GM18861 (cell line): ENCODE results near the gene SULT2B1.

Experiments
- ATAC-seq: cut with Tn5 transposase; IDR thresholded peaks from one replicate; pipeline ENCODE4 v1.9.1; 2021; ENCODE audit not compliant: unreplicated experiment

SULT2B1 gene

GRCh38 chr19:48646722-48647216 lies 94.8 kb downstream of the SULT2B1 start:
- ATAC-seq, result no peak

- no peak for ATAC-seq
Measured at GRCh38 chr19:48648134-48648533, 96.2 kb downstream of the SULT2B1 start.
